HG03469 (cell line): ENCODE data around the gene GUCA2B.

Experiments used
- ATAC-seq: cut with Tn5 transposase; IDR thresholded peaks from one replicate; pipeline ENCODE4 v1.9.1; 2021; ENCODE audit warnings: mild to moderate bottlenecking, moderate library complexity, moderate number of reproducible peaks; ENCODE audit not compliant: unreplicated experiment

The GUCA2B gene

GRCh38 chr1:42142894-42143675 is 10.1 kb upstream of the GUCA2B start:
- no peak for ATAC-seq

DNA sequence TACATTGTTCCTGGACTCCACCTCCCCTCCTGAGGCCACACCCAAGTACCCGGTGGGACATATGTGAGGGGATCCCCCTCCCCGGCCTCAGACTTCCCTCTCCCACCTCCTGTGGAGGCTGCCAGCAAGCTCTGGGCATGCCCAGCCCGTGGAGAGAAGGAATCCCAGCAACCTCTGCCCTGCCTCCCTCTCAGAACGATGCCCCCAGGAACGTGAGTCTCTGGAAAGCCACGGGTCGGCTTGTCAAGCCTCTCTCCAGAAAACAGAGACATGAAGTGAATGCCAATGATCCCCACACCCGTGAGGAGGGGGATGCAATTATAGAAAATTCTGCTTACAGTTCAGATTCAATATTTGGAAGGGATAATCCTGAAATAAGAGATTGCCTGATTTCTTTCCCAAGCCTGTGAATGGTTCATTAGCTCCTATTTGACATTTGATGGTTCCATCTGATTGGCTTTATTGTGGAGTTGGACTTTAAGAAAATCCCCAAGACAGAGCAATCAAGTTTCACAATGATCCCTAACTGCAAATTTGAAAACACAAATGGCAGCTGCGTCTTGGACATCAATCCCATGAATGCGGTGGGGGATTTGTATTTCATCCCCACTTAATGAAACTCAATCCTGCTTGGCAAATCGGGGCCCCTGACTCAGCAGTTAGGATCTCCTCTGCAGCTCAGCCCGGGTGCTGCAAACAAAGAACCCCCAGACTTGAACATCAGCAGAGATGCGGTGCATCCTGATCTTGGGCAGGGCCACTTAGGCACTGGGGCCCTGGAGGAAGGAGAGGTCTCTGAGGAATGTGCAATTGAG is 9.1 kb upstream of the GUCA2B start:
- no peak for ATAC-seq

DNA sequence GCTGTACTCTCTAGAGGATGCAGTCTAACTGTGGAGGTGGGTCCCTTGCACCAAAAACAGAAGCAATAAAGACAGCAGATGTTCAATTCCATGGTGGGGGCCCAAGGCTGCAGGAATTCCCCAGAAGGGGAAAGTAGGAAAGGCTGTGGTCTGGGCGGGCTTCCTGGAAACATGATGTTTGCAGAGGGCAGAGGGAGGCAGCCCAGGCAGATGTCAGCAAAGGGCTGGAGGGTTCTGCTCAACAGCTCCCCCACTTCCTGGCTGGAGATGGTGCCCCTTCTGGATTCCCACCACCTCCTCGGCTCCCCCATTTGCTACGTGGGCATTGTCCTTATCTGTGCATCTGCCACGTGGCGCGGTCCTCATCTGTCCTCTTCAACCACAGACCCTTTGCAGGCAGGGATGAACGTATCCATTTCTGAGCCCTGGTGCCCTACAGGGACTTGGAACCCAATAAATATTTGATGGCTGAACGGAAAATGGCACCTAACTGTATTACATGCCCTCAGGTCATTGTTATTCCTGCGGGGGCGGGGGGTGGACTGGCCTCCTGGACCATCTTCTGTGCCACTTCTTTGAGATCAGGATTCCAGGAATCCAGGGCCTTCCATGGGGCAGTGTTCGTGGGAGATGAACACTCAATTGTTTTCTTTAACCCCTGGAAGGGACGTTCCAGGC is 8.4 kb upstream of the GUCA2B start:
- no peak for ATAC-seq

- ATAC-seq = no peak
These were observed 7.9 kb upstream of the GUCA2B start for GRCh38 chr1:42145389-42145716.

- ATAC-seq = no peak
These were observed 7.2 kb upstream of the GUCA2B start for GRCh38 chr1:42145764-42146625.

GRCh38 chr1:42146626-42147320 is 6.4 kb upstream of the GUCA2B start:
- ATAC-seq = no peak

GRCh38 chr1:42148166-42148565 is 5.0 kb upstream of the GUCA2B start:
- no peak for ATAC-seq

DNA sequence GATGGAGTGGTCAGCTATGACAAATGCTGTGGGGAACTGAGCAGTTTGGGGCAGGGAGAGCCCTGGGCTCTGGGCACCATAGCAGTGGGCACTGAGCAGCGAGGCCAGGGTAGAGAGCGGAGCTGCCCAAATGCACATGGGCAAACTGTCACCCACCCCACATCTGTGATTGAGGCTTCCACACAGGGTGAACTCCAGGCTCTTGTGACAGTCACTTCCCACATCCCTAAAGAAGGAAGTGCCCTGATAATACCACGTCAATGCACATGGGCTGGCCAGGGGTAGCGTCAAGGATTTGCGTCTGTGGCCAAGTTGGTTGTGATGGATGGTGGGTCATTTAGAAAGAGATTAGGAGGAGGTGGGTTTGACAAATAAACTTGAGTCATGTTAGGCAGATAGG is 2.6 kb upstream of the GUCA2B start:
- ATAC-seq = no peak

- ATAC-seq = no peak
These were observed 1.1 kb upstream of the GUCA2B start for GRCh38 chr1:42152119-42152518.

DNA sequence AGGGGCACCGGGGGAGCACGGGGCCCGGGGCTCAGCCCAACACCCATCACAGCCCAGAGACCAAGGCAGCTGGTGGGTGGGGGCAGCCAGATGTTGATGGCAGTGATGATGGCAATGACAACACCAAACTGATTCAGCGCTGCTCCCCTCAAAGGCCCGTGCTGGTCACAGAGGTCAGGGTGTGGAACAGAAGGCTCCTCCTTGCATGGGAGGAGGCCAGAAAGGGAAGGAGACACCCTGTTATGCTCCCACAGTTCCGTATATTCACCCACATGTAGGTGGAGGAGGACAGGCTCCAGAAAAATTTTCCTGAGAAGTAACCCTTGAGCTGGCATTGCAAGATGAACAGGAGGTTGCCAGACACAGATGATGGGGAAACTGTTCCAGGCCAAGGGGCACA is 414 bp downstream of the GUCA2B start:
- ATAC-seq = no peak

GRCh38 chr1:42154685-42155084 is 1.5 kb downstream of the GUCA2B start:
- no peak for ATAC-seq

DNA sequence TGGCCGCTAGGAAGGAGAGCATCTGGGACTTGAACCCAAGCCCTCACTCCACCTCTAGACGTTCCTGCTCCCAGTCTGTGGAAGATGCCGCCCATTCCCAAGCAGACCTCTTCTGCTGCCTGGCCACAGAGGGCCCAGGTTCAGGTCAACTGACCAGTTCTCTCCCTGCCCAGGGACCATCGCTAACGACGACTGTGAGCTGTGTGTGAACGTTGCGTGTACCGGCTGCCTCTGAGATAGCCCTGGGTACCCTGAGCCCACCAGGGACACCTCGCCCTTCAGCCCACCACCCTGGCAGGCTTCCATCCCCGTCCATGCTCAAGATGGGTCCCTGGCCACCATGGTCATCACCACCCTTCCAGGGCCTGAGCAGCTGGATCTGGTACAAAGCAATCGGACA is 2.2 kb downstream of the GUCA2B start:
- ATAC-seq = no peak

DNA sequence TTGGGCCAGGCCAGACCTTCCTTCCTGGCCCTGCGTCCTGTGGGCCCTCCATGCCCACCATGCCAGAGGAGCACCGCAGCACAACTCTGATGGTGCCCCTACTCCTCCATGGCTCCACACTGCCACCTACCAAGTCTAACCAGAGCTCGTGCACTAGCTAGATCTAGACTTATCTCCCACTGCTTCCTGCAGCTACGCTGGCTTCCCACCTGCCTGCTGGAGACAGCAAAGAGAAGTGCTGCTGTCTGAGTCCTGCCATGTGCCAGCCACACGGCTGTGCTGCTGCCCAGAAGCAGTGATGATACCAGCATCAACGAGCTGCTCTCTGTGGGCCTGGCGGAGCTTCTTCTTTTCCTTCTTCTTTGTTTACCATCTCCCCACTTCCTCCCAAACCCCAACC is 4.5 kb downstream of the GUCA2B start:
- no peak for ATAC-seq

GRCh38 chr1:42158189-42158588 is 5.0 kb downstream of the GUCA2B start:
- ATAC-seq = no peak

- no peak for ATAC-seq
These were observed 9.0 kb downstream of the GUCA2B start for GRCh38 chr1:42162181-42162580.

DNA sequence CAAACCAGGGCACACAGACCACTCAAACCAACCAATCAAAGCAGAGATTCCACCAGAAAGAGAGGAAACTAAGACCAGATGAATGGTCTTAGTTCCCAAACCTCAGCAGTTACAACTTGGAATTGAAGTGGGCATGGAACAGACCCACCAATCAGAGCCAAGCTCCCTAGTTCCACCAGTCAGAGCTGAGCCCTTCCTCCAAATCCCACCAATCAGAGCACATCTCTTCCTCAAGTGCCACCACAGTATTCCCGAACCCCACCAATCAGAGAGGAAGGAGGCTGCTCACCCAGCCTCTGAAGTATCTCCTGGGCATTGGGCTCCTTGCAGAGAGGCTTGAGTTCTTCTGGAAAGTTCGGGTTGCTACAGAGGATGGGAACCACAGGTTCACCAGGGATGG is 9.9 kb downstream of the GUCA2B start:
- ATAC-seq = no peak

DNA sequence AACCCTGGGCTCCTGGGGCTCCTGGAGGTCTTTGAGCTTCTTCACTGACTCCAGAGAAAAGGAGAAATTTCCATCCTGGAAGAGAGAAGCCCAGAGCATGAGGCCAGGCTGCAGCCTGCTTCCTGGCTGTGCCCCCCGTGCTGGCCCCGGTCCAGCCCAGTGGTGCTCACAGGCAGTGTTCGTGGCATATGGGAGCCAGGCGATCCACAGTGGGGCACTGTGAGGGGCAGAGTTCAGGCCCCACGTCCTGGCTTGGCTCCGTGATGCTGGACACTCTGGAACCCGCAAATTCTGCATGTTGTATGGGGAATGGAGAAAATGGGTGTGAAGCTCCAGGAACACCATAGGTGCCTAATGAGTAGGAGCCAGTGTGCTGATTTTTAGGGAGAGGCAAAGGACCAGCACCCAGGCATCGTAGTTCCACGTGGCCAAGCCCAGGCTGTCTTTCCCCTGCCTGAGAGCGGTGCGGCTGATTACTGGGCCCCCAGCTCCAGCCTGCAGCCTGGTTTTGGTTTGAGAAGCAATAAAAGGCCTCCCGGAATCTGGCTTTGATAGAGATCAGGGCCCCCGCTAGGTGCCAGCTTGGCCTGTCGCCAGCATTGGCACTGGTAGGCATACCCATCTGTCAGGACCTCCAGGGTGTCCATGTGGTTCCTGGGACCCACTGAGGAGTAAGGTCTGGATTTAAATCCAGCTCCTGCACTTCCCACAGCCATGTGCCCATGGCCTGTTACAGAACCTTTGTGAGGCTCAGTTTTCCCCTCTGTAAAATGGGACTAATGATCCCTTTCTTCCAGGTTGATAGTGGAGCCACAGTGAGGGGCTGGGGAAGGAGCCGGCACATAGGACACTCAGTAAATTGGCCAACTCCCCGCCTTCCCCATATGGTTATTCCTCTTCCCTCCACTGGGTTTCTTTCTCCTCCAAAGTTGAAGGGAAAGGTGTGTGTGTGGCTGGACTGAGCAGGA is 10.6 kb downstream of the GUCA2B start:
- ATAC-seq = no peak

GRCh38 chr1:42164551-42165420 is 11.6 kb downstream of the GUCA2B start, which contains the start of gene GUCA2A:
Gene GUCA2A, minus strand, starts transcription at chr1:42164745. Its CDS starts 33 bp downstream, at chr1:42164712.
- ATAC-seq = no peak
